HG03378 (cell line): ENCODE results near the gene RCBTB2.
"Not testable (repeated sequence)": the region's sequence is repeated elsewhere in the genome, so short reads cannot be mapped to it uniquely, and the experiment has no call there.

ENCODE experiments used
- ATAC-seq: cut with Tn5 transposase; IDR thresholded peaks from one replicate; pipeline ENCODE4 v1.9.1; 2021; ENCODE audit warnings: mild to moderate bottlenecking, moderate library complexity; ENCODE audit not compliant: unreplicated experiment

RCBTB2 gene

DNA sequence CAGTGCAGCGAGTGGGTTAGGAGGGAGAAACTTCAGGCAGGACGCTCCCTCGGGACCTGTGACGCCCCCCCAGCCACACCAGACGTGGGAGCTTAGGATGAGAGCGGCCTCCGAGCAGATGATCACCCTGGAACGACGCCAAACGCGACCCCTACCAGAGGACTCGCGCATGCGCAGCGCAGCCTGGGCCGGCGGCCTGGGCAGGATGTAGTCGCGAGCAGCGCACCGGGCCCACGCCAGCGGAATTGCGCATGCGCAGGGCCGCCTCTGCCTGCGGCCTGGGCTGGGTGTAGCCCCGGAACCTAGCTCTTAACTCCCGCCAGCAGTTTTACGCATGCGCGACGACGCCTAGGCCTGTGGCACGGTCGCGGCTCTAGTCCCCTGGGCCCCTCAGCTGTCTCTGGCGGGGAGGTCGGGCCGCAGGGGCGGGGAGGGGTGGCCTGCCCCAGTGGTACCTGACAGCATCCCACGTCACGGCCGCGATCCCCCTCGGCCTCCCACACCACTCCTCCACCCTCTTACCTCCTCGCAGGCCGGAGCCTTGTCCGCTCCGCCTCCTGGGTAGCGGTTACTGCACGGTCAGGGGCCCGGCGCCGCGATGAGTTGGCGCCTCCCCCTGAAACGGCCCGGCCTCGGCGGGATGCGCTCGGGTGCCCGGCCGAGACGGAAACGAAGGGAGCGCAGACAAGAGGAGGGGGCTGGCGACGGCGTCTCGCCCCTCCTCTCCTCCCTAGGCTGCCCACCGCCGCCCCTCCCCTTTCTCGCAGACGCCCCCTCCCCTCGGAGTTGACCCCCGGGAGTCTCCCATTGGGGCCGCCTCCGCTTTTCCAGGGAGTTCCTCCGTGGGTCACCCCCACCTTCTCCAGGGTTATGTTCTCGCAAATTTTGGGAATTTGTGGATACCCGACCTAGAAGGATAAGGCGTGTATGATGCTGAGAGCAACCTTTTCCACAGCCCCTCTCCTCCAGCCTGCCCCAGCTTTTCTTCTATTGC, at the start of gene RCBTB2:
RCBTB2 (minus strand) TSS at position 575 of the 994 bp plus-strand sequence. CDS start 11,141 bp downstream, outside the sequence.
- peak; percentile 76 for ATAC-seq

DNA sequence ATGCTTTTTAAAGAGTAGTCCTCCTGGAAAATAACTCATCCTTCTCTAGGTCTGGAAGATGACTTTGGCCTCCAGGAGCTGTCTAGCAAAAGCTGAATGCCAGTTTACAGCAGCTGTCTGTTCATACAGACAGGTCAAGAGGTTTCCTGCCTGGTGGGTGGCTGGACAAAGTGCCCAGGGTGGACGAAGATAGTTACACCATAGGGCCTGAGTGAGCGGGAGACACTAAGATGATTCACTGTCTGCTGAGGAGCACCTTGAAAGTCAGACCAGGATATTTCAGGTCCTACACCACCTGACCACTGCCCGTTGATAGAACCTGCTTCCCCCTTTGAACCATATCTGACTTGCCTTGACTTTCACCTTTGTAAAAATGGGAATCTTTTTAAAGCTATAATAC, 49.2 kb upstream of the RCBTB2 start:
- ATAC-seq: no peak

DNA sequence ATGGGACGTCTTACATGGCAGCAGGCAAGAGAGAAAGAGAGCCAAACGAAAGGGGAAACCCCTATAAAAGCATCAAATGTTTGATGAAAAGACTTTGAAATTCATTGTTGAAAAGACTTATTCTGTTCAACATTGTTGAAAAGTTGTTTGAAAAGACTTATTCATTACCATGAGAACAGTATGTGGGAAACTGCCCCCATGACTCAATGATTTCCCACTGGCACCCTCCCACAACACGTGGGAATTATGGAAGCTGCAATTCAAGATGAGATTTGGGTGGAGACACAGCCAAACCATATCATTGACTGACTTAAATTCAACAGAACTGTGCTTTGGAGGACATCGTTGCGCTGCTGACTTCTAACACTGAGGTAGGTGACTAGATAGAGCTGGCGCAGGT, 48.0 kb upstream of the RCBTB2 start:
- no peak for ATAC-seq

DNA sequence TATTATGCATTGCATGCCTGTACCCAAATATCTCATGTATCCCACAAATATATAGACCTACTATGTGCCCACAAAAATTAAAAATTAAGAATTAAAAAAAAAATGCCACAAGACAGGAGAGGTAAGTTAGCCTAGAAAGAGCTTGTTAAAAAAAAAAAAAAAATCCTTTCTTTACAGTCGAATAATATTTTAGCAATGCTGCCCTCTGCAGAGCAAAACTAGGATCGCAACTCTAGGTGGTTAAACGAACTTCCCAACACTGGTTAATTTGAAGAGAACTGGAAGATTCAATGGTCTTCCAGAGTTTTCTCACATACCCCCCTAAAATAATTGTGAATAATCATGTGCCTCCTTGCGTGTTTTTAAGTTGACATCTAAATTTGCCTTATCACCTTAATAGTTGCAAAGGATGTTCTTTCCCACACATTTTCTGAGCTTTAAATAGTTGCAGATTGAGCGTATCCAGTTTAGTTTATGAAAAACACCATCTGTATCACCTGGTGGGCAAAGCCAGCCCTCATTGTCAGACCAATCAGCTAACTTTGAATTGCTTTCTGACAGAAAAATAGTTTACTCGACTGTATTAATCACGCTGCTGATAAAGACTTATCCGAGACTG, 47.4 kb upstream of the RCBTB2 start:
- ATAC-seq: no peak

DNA sequence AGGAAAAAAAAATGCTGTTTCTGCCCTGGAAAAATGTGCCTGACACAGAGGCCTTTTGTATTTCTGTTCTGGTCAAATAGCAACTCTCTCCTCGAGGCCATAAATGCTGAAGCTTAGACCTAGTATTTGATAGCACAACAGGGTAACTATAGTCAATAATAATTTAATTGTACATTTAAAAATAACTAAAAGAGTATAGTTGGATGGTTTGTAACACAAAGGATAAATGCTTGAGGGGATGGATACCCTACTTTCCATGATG, 47.0 kb upstream of the RCBTB2 start:
- not testable (repeated sequence) for ATAC-seq

DNA sequence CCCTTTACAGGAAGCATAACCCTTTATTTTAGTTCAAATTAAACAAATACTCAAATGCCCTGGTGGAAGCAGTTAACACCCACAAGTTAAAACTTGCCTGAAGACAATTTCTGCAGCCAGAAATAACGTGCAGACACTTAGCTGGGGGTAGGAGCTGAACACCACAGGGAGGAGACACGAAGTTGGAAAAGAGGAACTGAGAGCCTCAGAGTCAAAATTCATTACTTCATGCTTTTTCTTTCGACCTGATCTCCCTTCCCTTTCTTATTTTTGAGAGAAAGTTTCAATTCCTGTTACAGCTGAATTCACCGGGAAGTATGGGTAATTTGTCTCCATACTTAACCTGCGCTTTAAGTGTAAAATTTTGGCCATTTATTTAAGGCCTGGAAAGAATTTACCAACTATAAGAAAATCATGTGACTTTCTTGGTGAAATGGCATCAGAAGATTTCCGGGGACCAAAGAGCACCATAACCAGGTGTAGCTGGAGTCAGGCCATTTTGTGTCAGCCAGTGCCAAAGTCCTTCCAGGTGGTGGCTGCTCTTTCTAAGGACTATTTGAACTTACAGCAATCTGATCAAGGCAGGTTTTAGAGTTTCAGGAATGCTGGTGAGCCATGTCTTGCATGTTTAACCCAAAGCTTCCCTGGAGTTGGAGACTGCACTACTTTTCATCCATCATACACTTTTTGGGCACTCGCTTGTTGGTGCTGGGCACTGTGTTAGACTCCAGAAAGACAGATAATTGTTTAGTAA, 46.5 kb upstream of the RCBTB2 start:
- peak; percentile 79 for ATAC-seq

DNA sequence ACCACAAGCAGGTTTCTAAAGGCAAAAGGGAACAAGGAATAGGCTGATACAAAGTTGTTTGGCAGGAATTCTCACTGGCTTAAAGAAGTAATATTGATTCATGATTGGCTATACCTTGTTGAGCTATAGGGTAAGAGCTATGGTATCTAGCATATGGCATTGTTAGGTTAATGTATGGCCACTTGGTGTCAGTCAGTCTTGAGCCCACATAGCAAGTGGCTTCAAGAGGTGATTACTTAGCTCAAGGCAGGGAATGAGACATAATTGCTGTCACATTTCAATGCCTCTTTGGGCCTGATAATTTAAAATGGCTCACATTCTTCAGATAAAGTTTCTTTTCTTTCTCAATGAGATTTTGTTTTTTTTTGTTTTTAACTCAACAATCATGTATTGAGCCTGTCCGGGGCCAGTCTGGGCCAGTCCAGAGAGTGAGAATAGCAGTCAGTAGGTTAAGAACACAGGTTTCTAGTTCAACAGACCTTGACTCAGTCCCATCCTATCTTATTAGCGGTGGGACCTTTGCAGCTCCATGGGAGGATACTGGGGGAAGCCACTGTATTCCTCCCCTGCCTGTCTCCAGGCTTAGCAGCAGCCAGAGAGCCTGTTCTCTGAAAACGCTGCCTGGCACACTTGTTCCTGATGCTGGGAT, 45.8 kb upstream of the RCBTB2 start:
- ATAC-seq: peak; percentile 53

DNA sequence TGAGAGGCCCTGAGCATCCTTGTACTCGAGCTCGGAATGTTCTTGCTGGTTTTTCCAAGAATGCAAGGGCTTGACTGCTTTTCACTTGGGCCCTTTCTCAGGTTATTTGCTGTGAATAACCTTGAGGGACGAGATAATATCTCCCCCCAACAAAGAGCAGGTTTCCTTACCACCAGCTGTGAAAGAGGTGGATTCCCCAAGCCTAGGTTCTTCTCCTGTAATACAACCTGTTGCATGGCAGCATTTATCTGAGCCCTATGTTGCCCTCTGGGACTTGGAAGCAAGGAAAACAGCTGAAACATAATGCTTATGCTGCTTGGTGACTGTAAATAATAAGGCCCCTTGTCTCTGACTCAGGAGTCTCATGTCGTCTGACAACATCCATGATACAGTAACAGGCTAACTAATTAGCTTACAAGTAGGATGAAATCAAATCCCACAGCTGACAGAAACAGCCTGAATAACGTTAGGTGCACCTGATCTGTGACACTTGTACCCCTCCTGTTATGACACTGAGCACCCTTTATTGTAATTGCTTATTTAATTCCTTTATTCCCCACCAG, 43.6 kb upstream of the RCBTB2 start:
- ATAC-seq: no peak

DNA sequence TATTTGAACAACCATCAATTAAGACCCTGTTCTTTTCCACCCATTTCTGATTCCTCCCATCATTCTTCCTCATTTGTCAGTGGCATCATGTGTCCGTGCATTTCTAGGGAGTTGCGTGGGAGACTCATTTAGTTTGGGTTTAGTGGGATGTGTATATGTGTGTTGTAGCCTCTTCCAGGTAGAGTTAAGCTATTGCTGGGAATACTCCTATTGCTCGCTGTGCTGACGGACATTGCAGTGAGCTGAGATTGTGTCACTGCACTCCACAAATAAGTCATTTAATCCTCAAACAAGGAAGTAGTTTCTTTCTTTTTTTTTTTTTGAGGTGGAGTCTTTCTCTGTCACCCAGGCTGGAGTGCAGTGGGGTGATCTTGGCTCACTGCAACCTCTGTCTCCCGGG, 42.2 kb upstream of the RCBTB2 start:
- ATAC-seq: no peak

DNA sequence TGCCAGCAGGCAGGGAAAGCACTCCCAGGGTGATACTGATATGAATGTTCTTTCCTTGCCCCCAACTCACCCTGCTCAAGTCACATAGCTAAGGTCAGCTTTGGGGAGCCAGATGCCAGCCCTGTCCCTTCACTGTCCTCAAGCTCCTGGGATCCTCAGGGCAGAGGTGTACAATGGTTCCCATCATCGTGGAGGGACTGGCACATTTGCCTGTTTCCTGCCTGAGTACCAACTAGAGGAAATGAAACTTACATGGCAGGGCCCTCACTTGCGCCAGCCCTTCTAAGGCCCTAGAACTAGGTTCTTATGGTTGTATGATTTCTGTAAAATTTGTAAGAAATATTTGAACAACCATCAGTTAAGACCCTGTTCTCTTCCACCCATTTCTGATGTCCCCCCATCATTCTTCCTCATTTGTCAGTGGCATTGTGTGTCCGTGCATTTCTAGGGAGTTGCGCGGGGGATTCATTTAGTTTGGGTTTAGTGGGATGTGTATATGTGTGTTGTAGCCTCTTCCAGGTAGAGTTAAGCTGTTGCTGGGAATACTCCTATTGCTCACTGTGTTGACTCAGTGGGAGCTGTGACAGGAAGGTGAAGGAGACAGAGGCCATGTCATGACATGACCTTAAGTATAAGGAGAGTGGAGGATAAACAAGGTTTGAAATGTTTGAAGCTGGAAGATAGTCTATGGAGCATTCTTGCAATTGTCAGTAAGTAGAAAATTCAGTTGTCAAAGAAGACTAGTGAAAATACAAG, 41.3 kb upstream of the RCBTB2 start:
- no peak for ATAC-seq

DNA sequence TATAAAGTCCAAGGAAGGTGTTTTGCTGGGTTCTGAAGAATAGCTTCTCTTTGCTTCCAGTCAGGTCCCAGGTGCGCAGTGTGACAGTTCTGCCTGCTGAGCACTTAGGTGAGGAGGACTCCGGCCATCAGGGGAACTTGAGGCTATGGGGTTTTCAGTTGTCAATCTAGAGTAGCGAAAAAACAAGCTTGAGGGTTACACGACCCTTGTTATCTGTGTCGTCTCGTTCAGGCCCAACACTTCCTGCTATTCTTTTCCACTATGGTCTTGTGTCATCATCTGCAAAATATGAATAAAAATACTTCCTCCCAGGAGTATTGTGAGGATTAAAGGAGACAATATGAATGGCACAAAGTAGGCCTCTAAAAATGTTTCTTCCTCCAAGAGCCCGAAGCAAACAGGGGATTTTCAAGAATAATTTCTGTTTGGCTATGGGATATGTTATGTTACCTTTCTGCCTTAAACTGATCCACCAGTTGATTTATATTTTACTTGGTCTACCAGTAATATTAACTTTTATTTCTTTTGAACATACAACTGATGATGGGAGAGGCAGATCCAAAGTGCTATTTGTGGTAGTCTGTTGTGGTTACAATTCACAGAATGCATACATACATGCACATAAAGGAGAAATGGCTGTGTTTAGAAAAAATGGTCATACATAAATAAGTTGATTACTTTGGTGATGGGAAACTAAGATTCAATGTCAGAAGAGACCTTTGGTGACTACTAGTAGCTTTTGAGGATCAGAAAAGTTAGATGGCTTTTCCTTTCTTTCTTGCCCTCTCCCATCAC, 40.5 kb upstream of the RCBTB2 start:
- ATAC-seq: no peak

DNA sequence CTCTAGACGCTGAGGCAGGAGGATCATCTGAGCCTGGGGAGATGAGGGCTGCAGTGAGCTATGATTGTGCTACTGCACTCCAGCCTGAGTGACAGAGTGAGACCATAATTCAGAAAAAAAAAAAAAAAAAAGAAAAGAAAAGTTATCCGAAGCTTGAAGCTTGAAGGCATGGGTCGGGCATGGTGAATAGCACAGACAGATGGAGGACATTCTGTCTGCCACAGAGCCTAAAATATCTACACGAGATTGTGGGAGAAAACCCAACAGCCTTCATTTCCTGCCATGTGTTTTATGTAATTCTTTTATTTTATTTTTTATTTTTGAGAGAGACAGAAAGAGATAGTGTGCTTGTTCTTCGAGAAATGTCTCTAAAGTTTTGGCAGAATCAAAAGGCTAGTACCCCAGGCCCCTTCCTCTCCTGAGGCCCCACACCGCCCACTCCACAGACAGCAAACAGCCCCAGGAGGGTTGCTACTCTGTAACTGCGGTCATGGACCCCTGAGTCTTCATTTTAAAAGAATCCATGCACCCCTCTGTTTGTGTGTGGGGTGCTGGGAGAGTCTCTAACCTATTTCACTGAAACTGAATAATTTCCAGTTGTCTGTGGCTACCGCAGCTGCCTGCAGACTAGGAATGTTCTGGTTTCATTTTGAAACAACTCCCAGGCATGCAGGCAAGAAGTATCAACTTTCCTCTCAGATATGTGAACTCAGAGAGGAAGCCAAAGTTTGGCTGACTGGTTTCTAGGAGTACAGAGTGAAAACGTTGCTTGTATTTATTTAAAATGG, 38.4 kb upstream of the RCBTB2 start:
- peak; percentile 45 for ATAC-seq

DNA sequence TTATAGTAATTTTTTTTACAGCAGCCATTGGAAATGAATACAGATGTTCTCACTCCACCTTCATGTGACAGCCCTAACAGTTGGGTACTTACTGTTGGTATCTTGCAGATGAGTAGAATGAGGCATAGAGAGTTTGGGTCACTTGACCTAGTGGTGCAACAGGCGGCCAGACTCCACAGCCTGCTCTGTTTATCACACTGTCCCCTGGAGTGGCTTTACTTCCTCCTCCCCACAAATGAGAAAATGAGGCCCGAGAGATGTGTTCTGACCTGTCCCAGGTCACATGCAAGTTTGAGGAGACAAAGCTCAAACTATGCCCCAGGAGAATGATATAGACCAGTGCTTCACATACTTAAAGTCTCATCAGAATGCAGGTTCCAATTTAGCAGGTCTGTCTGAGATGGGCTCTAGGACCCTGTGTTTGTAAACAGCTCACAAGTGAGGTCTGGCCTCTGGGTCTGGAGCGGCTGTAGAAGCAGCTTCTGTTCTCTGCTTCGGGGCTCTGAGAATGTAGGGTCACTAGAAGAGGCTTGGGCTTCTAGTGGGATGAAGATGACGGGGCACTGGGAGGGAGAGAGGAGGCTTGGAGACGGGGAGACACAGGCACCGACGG, 37.4 kb upstream of the RCBTB2 start:
- ATAC-seq: no peak

DNA sequence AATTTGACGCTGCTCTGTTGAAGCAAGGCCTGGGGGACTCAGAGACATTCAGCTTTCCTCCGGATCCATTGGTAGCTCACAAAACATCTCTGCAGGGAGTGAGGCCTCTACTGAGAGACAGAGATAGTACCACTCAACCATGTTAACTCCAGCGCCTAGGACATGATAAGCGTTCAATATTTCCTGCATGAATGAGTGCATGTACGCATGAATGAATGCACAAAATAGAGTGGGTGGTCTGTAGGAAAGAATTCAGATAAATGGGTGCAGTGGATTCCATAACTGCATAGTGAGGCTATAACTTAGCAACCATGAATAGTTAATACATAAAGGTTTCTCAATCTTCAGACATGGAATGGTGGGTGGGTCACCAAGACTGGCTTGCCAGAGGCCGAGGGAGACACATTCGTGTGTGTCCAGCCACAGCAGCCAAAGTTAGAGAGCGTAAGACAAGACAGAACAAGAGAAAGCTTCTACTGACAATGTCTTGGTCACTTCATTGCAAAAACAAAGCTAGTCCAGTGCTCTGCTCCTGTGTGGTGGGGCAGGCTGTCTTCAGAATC, 36.3 kb upstream of the RCBTB2 start:
- no peak for ATAC-seq

DNA sequence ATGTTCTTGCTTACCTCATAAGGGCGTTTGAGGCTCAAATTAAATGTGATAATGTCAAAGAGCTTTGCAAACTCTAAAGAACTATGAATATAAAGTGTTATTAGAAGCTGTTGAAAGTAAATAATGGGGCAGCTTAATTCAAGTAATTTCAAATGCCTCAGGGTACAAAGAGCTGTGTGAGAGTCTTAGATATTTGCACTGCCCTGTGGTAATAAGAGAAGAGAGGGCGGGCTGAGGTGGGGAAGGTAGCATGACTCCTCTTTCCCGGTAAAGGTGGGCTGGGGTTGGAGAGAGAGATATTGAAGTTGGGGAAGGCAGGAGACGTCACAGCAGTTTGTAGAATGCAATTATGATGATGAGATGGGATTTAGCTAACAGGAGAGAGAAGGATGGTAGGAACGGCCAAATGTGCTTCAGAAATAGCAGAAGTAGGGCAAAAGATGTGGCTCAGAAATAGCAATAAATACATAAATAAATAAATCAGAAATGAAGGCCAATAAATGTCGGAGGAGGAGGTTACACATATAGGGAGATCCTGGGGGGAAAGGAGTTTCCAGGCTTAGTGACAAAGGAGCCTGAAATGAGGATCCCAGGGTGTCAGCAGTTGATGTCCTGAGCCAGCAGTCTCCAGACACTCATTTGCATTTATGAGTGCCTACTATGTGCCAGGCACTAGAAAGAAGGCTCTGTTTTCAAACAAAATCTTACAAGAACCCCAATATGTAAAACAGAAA, 35.7 kb upstream of the RCBTB2 start:
- no peak for ATAC-seq

DNA sequence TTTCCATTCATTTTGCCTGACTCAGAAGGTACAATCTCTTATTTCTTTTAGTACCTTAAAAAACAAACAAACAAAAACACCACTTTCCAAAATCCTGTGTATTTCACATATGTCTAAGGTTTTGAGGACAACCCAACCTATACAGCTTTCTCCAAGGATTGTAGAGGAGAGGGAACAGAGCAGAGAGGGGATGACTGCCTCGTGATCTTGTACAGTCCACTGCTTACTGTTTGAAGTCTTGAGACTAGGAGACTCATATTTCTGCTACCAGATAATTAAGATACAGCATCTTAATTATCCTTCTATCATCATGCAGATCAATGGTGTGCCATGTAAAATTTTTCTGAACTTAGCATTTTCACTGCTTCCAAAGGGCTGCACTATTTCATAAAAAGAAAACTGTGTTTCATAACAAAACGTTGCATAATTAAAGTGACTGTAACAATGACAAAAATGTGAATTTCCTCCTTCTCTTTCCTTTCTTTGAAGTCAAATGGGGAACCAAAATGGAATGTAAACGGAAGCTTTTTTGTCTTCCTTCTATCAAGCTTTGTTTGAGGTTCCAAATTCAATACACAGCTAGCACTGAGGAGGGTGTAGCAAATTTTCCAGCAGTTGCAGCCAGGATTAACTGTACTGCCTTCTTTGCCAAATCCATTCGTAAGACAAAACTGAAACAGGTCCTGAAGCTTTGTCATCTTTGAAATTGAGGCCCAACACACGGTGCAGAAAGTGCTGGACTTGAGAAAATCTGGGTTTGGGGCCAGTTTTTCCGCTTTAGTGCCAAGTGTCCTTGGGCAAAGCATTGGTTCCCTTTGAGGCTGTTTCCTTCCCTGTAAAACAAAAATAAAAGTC, 34.9 kb upstream of the RCBTB2 start:
- ATAC-seq: no peak
